GM12878 (cell line): ENCODE results near the gene CNDP2. TPM values are rescaled to one million over a fixed set of nuclear protein-coding genes. Genes with fewer than 3 reads are reported as not detected.

Experiments used
- ATAC-seq: fragments of 200-7000 bp; cut with Tn5 transposase; 3 replicates; pipeline ENCODE4 v1.9.1; 2020; ENCODE audit warnings: mild to moderate bottlenecking, moderate library complexity
- BruUV-seq: library from RNA; stranded (reverse); fragments of 400-500 nt; replicated peaks from 2 replicates; lab custom pipeline; 2021; lab: Mats Ljungman, UMichigan
- CTCF ChIA-PET: fragments of 300-600 bp; sonication (Branson Sonifier 250); formaldehyde crosslinking; extraction: SDS; loops from one replicate; lab custom pipeline; 2021; ENCODE audit warnings: inconsistent platforms; lab: Yijun Ruan, JAX
- POLR2A ChIA-PET: fragments of 350-600 bp; formaldehyde crosslinking; extraction: SDS; loops from one replicate; lab custom pipeline; 2021; ENCODE audit warnings: inconsistent platforms; lab: Charles Lee
- RAD21 ChIA-PET: fragments of 300-600 bp; sonication (Branson Sonifier 250); formaldehyde crosslinking; loops from one replicate; lab custom pipeline; 2023; ENCODE audit warnings: antibody characterized with exemption; ENCODE audit not compliant: unreplicated experiment; lab: Charles Lee
- SMC1A ChIA-PET: fragments of 300-600 bp; sonication (Branson Sonifier 250); formaldehyde crosslinking; loops from one replicate; lab custom pipeline; 2023; ENCODE audit not compliant: unreplicated experiment, uncharacterized antibody; lab: Charles Lee
- DNase-seq: peaks from one replicate; pipeline ENCODE4 v3.0.0-alpha.2; 2011; ENCODE audit warnings: low read depth, low spot score
- FAIRE-seq: peaks from 3 replicates; lab custom pipeline; 2011; peaks lifted over from hg19 to GRCh38; lab: Jason Lieb, UNC
- H2AFZ ChIP-seq: 2 replicates; pipeline ENCODE4 v1.6.0; 2011; ENCODE audit warnings: low read depth, low read length, control low read depth; ENCODE audit not compliant: control insufficient read depth
- H3K27ac ChIP-seq: 2 replicates; pipeline ENCODE4 v1.5.1; 2011; ENCODE audit warnings: control low read depth; ENCODE audit not compliant: control insufficient read depth, insufficient read depth
- H3K27me3 ChIP-seq, 2 experiments: replicated peaks in 1 of 2; 2 replicates each; pipeline versions ENCODE4 v1.6.0 to v1.6.1; 2011; ENCODE audit warnings: low read length in 1 of 2; ENCODE audit not compliant: control insufficient read depth in 2 of 2, insufficient read depth in 2 of 2
- H3K36me3 ChIP-seq, 2 experiments: 2 replicates each; pipeline ENCODE4 v1.5.1; 2011; ENCODE audit warnings: low read length in 1 of 2; ENCODE audit not compliant: control insufficient read depth in 2 of 2, insufficient read depth in 2 of 2
- H3K4me1 ChIP-seq: 2 replicates; pipeline ENCODE4 v1.6.1; 2011; ENCODE audit warnings: mild to moderate bottlenecking, low read length, moderate library complexity, mixed read lengths; ENCODE audit not compliant: control insufficient read depth, insufficient read depth
- H3K4me2 ChIP-seq: 2 replicates; pipeline ENCODE4 v1.6.0; 2011; ENCODE audit warnings: control low read depth; ENCODE audit not compliant: control insufficient read depth, insufficient read depth
- H3K4me3 ChIP-seq: fragments of 200-600 bp; sonication (generic); 2 replicates; pipeline ENCODE4 v1.5.1; 2016
- H3K79me2 ChIP-seq: 2 replicates; pipeline ENCODE4 v1.6.0; 2011; ENCODE audit warnings: low read length; ENCODE audit not compliant: control insufficient read depth, insufficient read depth
- H3K9ac ChIP-seq: 2 replicates; pipeline ENCODE4 v1.8.0; 2011; ENCODE audit warnings: low read length, control low read depth, mixed read lengths; ENCODE audit not compliant: control insufficient read depth, insufficient read depth
- H3K9me3 ChIP-seq: replicated peaks from 3 replicates; pipeline ENCODE4 v1.5.1; 2011; ENCODE audit warnings: mild to moderate bottlenecking, low read length; ENCODE audit not compliant: control insufficient read depth, insufficient read depth
- H4K20me1 ChIP-seq: 2 replicates; pipeline ENCODE4 v1.6.0; 2011; ENCODE audit not compliant: control insufficient read depth, insufficient read depth
- ATF7 ChIP-seq: fragments of 450-650 bp; IDR thresholded peaks from 2 replicates; pipeline ENCODE4 v1.6.1; 2016; ENCODE audit warnings: low read depth, mild to moderate bottlenecking
- POLR2A ChIP-seq: IDR thresholded peaks from 2 replicates; pipeline ENCODE4 v1.6.1; 2011; ENCODE audit warnings: low read depth, mild to moderate bottlenecking, low read length
- SIX5 ChIP-seq: IDR thresholded peaks from 2 replicates; pipeline ENCODE4 v1.6.1; 2011; ENCODE audit warnings: mild to moderate bottlenecking, low read depth, low read length, moderate library complexity; ENCODE audit not compliant: severe bottlenecking
- SUPT20H ChIP-seq: IDR thresholded peaks from 2 replicates; pipeline ENCODE4 v1.6.1; 2011; ENCODE audit warnings: low read depth, mild to moderate bottlenecking, low read length, moderate library complexity, borderline replicate concordance; ENCODE audit not compliant: control insufficient read depth
- ZSCAN29 ChIP-seq: fragments of 450-650 bp; IDR thresholded peaks from 2 replicates; pipeline ENCODE4 v1.6.1; 2017; ENCODE audit warnings: mild to moderate bottlenecking, moderate library complexity
- WGBS: methylation state at CpG from one replicate; pipeline ENCODE4 v1.1.6; 2016; ENCODE audit warnings: low lambda C conversion rate; ENCODE audit not compliant: insufficient replicate concordance, insufficient coverage; ENCODE audit errors: missing lambda C conversion rate; 5-methylcytosine and 5-hydroxymethylcytosine counted together
- in situ Hi-C: fragments of 300-500 bp; cut with MboI; formaldehyde crosslinking; loops from 9 replicates; pipeline ENCODE4 v1.14.3; 2018; ENCODE audit warnings: mixed read lengths
- intact Hi-C: fragments of 100-400 bp; cut with micrococcal nuclease; formaldehyde crosslinking; loops from one replicate; pipeline ENCODE4 v1.14.2; 2022; ENCODE audit not compliant: unreplicated experiment
- polyA plus RNA-seq, 11 experiments: library from polyadenylated mRNA; depleted of rRNA in 4 of 11; unstranded in 6 of 11; stranded (reverse) in 5 of 11; fragments of >200 nt; fragmentation: Nextera tagmentation in 4 of 11; fragmentation: Illumina TruSeq in 1 of 11; extraction: Ambion mirVana in 4 of 11; extraction: Trizol in 1 of 11; gene quantifications; 1 replicate in 1 of 11; 2 replicates in 10 of 11; pipeline versions ENCODE4 v1.2.1 to v1.2.3, GENCODE V29; 2011 to 2016; ENCODE audit warnings: inconsistent platforms in 2 of 11, missing spikeins in 2 of 11, low read depth in 1 of 11
- total RNA-seq, 4 experiments: library from RNA; depleted of rRNA in 3 of 4; stranded (reverse); fragments of >200 nt in 3 of 4; fragmentation: Illumina TruSeq in 1 of 4; extraction: Trizol in 1 of 4; gene quantifications; 2 replicates each; pipeline versions ENCODE4 v1.2.1 to v1.2.3, GENCODE V29; 2013 to 2021
- TF ChIP-seq, protein P1 (sequence below): fragments of 450-650 bp; IDR thresholded peaks from 2 replicates; pipeline ENCODE4 v1.6.1; 2018; ENCODE audit warnings: mild to moderate bottlenecking, low read depth, moderate library complexity; ENCODE audit not compliant: partially characterized antibody
- TF ChIP-seq, protein P2 (sequence below): IDR thresholded peaks from 2 replicates; pipeline ENCODE4 v1.6.1; 2012; ENCODE audit warnings: low read depth, low read length, improper control_type of control experiment

The CNDP2 gene
- total and polyA plus RNA-seq, 10 of the 15 experiments (the other 5 are each of a cell fraction or from before 2014, with no cell fraction given), result 63.5 to 213 (median 158) TPM

DNA sequence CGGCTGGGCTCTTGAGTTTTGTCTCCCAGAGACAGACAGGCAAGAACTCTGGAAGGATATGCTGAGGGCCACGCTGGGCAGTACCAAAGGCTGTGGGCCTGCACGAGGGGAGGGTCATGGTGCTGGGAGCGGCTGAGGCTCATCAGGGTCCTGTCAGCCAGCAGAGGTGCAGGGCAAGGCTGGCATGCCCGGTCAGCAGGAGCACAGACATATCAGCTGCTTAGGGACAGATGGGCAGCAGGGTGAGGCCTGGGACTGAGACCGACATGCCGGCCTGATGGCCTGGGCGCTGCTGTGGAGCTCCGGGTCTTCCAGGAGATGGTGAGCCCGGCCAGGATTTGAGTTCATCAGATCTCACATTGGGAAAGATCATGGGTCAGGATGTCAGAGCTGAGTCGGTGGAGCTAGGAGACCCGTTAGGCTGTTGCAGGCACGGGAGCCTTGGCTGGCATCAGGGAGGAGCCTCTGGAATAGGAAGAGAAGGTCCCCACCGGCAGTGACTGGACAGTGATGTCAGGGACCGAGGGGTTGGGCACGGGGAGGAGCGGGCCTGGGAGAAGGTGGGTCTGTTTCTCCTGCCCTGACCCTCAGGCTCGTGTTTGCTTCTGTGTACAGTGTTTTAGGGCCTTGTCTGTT, 18.8 kb downstream of the CNDP2 start:
- FAIRE-seq, result no peak
- H3K79me2 ChIP-seq, result no peaks in the 10 kb centered on the region
- peaks cover 45 to 53% of the 10 kb centered on the region in 2 experiments for H3K36me3 ChIP-seq
- no peak for TF ChIP-seq ATF7
- TF ChIP-seq, protein P1, sequence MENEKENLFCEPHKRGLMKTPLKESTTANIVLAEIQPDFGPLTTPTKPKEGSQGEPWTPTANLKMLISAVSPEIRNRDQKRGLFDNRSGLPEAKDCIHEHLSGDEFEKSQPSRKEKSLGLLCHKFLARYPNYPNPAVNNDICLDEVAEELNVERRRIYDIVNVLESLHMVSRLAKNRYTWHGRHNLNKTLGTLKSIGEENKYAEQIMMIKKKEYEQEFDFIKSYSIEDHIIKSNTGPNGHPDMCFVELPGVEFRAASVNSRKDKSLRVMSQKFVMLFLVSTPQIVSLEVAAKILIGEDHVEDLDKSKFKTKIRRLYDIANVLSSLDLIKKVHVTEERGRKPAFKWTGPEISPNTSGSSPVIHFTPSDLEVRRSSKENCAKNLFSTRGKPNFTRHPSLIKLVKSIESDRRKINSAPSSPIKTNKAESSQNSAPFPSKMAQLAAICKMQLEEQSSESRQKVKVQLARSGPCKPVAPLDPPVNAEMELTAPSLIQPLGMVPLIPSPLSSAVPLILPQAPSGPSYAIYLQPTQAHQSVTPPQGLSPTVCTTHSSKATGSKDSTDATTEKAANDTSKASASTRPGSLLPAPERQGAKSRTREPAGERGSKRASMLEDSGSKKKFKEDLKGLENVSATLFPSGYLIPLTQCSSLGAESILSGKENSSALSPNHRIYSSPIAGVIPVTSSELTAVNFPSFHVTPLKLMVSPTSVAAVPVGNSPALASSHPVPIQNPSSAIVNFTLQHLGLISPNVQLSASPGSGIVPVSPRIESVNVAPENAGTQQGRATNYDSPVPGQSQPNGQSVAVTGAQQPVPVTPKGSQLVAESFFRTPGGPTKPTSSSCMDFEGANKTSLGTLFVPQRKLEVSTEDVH, result no peak
- TF ChIP-seq SIX5, result no peak
- peak; percentile 50; the same call in 1 of the 2 replicates for TF ChIP-seq POLR2A
- no peak for TF ChIP-seq SUPT20H
- TF ChIP-seq, protein P2, sequence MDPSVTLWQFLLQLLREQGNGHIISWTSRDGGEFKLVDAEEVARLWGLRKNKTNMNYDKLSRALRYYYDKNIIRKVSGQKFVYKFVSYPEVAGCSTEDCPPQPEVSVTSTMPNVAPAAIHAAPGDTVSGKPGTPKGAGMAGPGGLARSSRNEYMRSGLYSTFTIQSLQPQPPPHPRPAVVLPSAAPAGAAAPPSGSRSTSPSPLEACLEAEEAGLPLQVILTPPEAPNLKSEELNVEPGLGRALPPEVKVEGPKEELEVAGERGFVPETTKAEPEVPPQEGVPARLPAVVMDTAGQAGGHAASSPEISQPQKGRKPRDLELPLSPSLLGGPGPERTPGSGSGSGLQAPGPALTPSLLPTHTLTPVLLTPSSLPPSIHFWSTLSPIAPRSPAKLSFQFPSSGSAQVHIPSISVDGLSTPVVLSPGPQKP, result no peak
- TF ChIP-seq ZSCAN29, result no peak
- WGBS, result 95% methylated on average over 15 of the region's 18 CpGs
- H3K9ac ChIP-seq, result no peak overlapping the region
- no peak overlapping the region for H3K4me2 ChIP-seq
- H2AFZ ChIP-seq, result no peak overlapping the region
- H4K20me1 ChIP-seq, result no peaks in the 10 kb centered on the region; the same call in 1 of the 2 replicates
- POLR2A ChIA-PET, result no interaction called here
- H3K27me3 ChIP-seq, result no peaks in the 10 kb centered on the region
- no peak for ATAC-seq
- no peak overlapping the region for H3K4me3 ChIP-seq
- in situ Hi-C loops (no loop called here), intact Hi-C loops (no loop called here)
- no peaks in the 10 kb centered on the region for H3K9me3 ChIP-seq
- CTCF ChIA-PET, result no interaction called here
- RAD21 ChIA-PET, result no interaction called here
- BruUV-seq, result no TSS peak
- SMC1A ChIA-PET, result no interaction called here
- H3K27ac ChIP-seq, result no peak overlapping the region
- H3K4me1 ChIP-seq, result no peaks in the 10 kb centered on the region
- DNase-seq, result no peak
